GM23338 (cell line): Measurements from ENCODE around the gene C12orf60. TPM values are rescaled to one million over a fixed set of nuclear protein-coding genes. Genes with fewer than 3 reads are reported as not detected.

ENCODE experiments used
- ATAC-seq: fragments of 200-7000 bp; cut with Tn5 transposase; 3 replicates; pipeline ENCODE4 v1.9.1; 2020
- DNase-seq: peaks from one replicate; pipeline ENCODE4 v3.0.0-alpha.2; 2015; ENCODE audit warnings: low spot score
- H2AFZ ChIP-seq: fragments of 200-600 bp; sonication (generic); 2 replicates; pipeline ENCODE4 v1.8.0; 2016; ENCODE audit warnings: antibody characterized with exemption, mild to moderate bottlenecking, moderate library complexity
- H3F3A ChIP-seq: fragments of 200-600 bp; sonication (generic); replicated peaks from 2 replicates; pipeline ENCODE4 v1.8.0; 2017; ENCODE audit warnings: antibody characterized with exemption, mixed run types, low read depth
- H3K27ac ChIP-seq: fragments of 200-600 bp; sonication (generic); 2 replicates; pipeline ENCODE4 v1.6.1; 2016; ENCODE audit warnings: low read depth
- H3K27me3 ChIP-seq: fragments of 200-600 bp; sonication (generic); 2 replicates; pipeline ENCODE4 v1.8.0; 2016; ENCODE audit warnings: mild to moderate bottlenecking, mixed run types, moderate library complexity; ENCODE audit not compliant: insufficient read depth
- H3K36me3 ChIP-seq: fragments of 200-600 bp; sonication (generic); 2 replicates; pipeline ENCODE4 v1.8.0; 2016; ENCODE audit warnings: mild to moderate bottlenecking; ENCODE audit not compliant: insufficient read depth
- H3K4me1 ChIP-seq: fragments of 200-600 bp; sonication (generic); 2 replicates; pipeline ENCODE4 v1.8.0; 2016; ENCODE audit warnings: mild to moderate bottlenecking, moderate library complexity; ENCODE audit not compliant: insufficient read depth
- H3K4me2 ChIP-seq: fragments of 200-600 bp; sonication (generic); 2 replicates; pipeline ENCODE4 v1.7.1; 2017; ENCODE audit warnings: mixed run types
- H3K4me3 ChIP-seq: fragments of 200-600 bp; sonication (generic); 2 replicates; pipeline ENCODE4 v1.6.1; 2016; ENCODE audit warnings: mixed run types
- H3K79me2 ChIP-seq: fragments of 200-600 bp; sonication (generic); replicated peaks from 2 replicates; pipeline ENCODE4 v1.8.0; 2017; ENCODE audit warnings: mild to moderate bottlenecking; ENCODE audit not compliant: insufficient read depth
- H3K9me2 ChIP-seq: fragments of 200-600 bp; sonication (generic); 2 replicates; pipeline ENCODE4 v1.8.0; 2017; ENCODE audit not compliant: insufficient read depth
- H4K20me1 ChIP-seq: fragments of 200-600 bp; sonication (generic); replicated peaks from 2 replicates; pipeline ENCODE4 v1.8.0; 2017; ENCODE audit warnings: mild to moderate bottlenecking; ENCODE audit not compliant: insufficient read depth
- H3K27ac Mint-ChIP-seq: 2 replicates; pipeline ENCODE4 v1.8.0; 2020; ENCODE audit warnings: inconsistent platforms, mild to moderate bottlenecking, moderate library complexity, mixed read lengths
- H3K27me3 Mint-ChIP-seq: 3 replicates; pipeline ENCODE4 v1.8.0; 2022; ENCODE audit warnings: low read depth, mild to moderate bottlenecking, moderate library complexity, mixed read lengths, inconsistent platforms; ENCODE audit not compliant: insufficient read depth, poor library complexity
- H3K36me3 Mint-ChIP-seq: 3 replicates; pipeline ENCODE4 v1.8.0; 2021; ENCODE audit warnings: low read depth, mild to moderate bottlenecking, inconsistent platforms, moderate library complexity, mixed read lengths
- H3K4me1 Mint-ChIP-seq: 3 replicates; pipeline ENCODE4 v1.8.0; 2020; ENCODE audit warnings: mild to moderate bottlenecking, inconsistent platforms, mixed read lengths
- H3K4me3 Mint-ChIP-seq: 3 replicates; pipeline ENCODE4 v1.8.0; 2021; ENCODE audit warnings: moderate library complexity, mild to moderate bottlenecking, inconsistent platforms, mixed read lengths
- H3K9me3 Mint-ChIP-seq: 3 replicates; pipeline ENCODE4 v1.8.0; 2020; ENCODE audit warnings: moderate library complexity, mild to moderate bottlenecking, inconsistent platforms, mixed read lengths
- CREB1 ChIP-seq: fragments of 250-450 bp; sonication (Bioruptor Pico); IDR thresholded peaks from 2 replicates; pipeline ENCODE4 v1.5.0; 2020; ENCODE audit warnings: low read depth, mild to moderate bottlenecking, moderate library complexity
- CTCF ChIP-seq, 2 experiments: fragments of 200-600 bp in 1 of 2; sonication (generic) in 1 of 2; conservative IDR thresholded peaks; 2 replicates each; pipeline versions ENCODE4 v1.5.1 to v1.6.1; 2016 to 2017; ENCODE audit warnings: antibody characterized with exemption in 2 of 2, low read depth in 2 of 2, mild to moderate bottlenecking in 2 of 2, moderate library complexity in 1 of 2
- ETS1 ChIP-seq: IDR thresholded peaks from 2 replicates; pipeline ENCODE4 v1.6.1; 2016; ENCODE audit warnings: antibody characterized with exemption
- EZH2 ChIP-seq: fragments of 200-600 bp; sonication (generic); IDR thresholded peaks from one replicate; pipeline ENCODE4 v1.8.0; 2017; ENCODE audit warnings: antibody characterized with exemption, mild to moderate bottlenecking, low read depth; ENCODE audit not compliant: unreplicated experiment
- EZH2phosphoT487 ChIP-seq: fragments of 200-600 bp; sonication (generic); IDR thresholded peaks from one replicate; pipeline ENCODE4 v1.8.1; 2018; ENCODE audit warnings: antibody characterized with exemption; ENCODE audit not compliant: unreplicated experiment
- JUNB ChIP-seq: IDR thresholded peaks from one replicate; pipeline ENCODE4 v1.6.1; 2016; ENCODE audit warnings: antibody characterized with exemption; ENCODE audit not compliant: unreplicated experiment
- NANOG ChIP-seq: IDR thresholded peaks from 2 replicates; pipeline ENCODE4 v1.6.1; 2016; ENCODE audit warnings: antibody characterized with exemption, borderline replicate concordance
- REST ChIP-seq: IDR thresholded peaks from one replicate; pipeline ENCODE4 v1.6.1; 2018; ENCODE audit warnings: antibody characterized with exemption; ENCODE audit not compliant: unreplicated experiment
- STAT1 ChIP-seq: IDR thresholded peaks from one replicate; pipeline ENCODE4 v1.6.1; 2016; ENCODE audit warnings: antibody characterized with exemption; ENCODE audit not compliant: unreplicated experiment
- ZNF114 ChIP-seq: fragments of 250-450 bp; sonication (Bioruptor Pico); IDR thresholded peaks from 2 replicates; pipeline ENCODE4 v1.5.0; 2020; ENCODE audit warnings: mild to moderate bottlenecking, moderate library complexity
- ZNF331 ChIP-seq: fragments of 250-450 bp; sonication (Bioruptor Pico); IDR thresholded peaks from 2 replicates; pipeline ENCODE4 v1.5.0; 2020; ENCODE audit warnings: low read depth, mild to moderate bottlenecking, moderate library complexity
- ZNF462 ChIP-seq: fragments of 250-450 bp; sonication (Bioruptor Pico); IDR thresholded peaks from 2 replicates; pipeline ENCODE4 v1.5.0; 2020; ENCODE audit warnings: mild to moderate bottlenecking, moderate library complexity
- polyA plus RNA-seq: library from polyadenylated mRNA; unstranded; fragments of >200 nt; fragmentation: Nextera tagmentation; extraction: Ambion mirVana; gene quantifications from 2 replicates; pipeline ENCODE4 v1.2.1, GENCODE V29; 2016
- total RNA-seq: library from RNA; depleted of rRNA; stranded (reverse); fragments of >200 nt; shearing (Covaris generic); gene quantifications from 2 replicates; pipeline ENCODE4 v1.2.3, GENCODE V29; 2014

Gene C12orf60
- total and polyA plus RNA-seq, 2 experiments from 2014 or later: 1.7 to 2.3 TPM

- no peaks in the 10 kb centered on the region for H3F3A ChIP-seq
- peaks cover 12% of the 10 kb centered on the region; the same call in 2 of the 3 replicates for H3K36me3 Mint-ChIP-seq
- H3K27ac Mint-ChIP-seq: no peak overlapping the region
- no peak overlapping the region for H3K4me3 Mint-ChIP-seq
- TF ChIP-seq REST: no peak
- TF ChIP-seq ZNF114 (CRISPR knock-in tag): no peak
- TF ChIP-seq CREB1 (CRISPR knock-in tag): no peak
- no peak for TF ChIP-seq EZH2phosphoT487
- TF ChIP-seq ZNF462 (CRISPR knock-in tag): no peak
- TF ChIP-seq NANOG: no peak
- TF ChIP-seq STAT1: no peak
- no peak for TF ChIP-seq CTCF (conservative IDR thresholded peaks at IDR 0.05; ENCODE audit: low read depth in 2 of 2)
- TF ChIP-seq ZNF331 (CRISPR knock-in tag): no peak
- TF ChIP-seq JUNB: no peak
- no peak for TF ChIP-seq EZH2
- TF ChIP-seq ETS1: no peak
- H3K27me3 ChIP-seq: no peaks in the 10 kb centered on the region
- H3K4me3 ChIP-seq: no peak overlapping the region
- no peaks in the 10 kb centered on the region for H3K9me2 ChIP-seq
- DNase-seq (no peak), ATAC-seq (no peak)
- H3K9me3 Mint-ChIP-seq: peaks cover 35% of the 10 kb centered on the region
- H2AFZ ChIP-seq: no peak overlapping the region
- H3K27ac ChIP-seq: no peak overlapping the region
- peaks cover 3% of the 10 kb centered on the region for H3K27me3 Mint-ChIP-seq
- H3K36me3 ChIP-seq: no peaks in the 10 kb centered on the region
- H4K20me1 ChIP-seq: no peaks in the 10 kb centered on the region
- peaks cover 7% of the 10 kb centered on the region; the same call in 1 of the 2 replicates for H3K4me1 ChIP-seq
- no peaks in the 10 kb centered on the region for H3K79me2 ChIP-seq
- H3K4me2 ChIP-seq: no peak overlapping the region
- H3K4me1 Mint-ChIP-seq: peaks cover 6% of the 10 kb centered on the region; the same call in 2 of the 3 replicates
These were observed 55.0 kb downstream of the C12orf60 start for GRCh38 chr12:14858513-14858912.
